DMS53 treated with DMSO at 0.1 percent for 48 hours (cell line): ENCODE measurements around the gene NOL4L.
"Not testable (repeated sequence)": the region's sequence is repeated elsewhere in the genome, so short reads cannot be mapped to it uniquely, and the experiment has no call there.

ENCODE experiments used
- DNase-seq: peaks from one replicate; lab custom pipeline; 2025; ENCODE audit not compliant: unreplicated experiment; lab: John Stamatoyannopoulos, UW

The NOL4L gene

GRCh38 chr20:32474967-32475811 is 109.9 kb downstream of the NOL4L start:
- DNase-seq, result no peak

GRCh38 chr20:32474717-32474966 is 110.5 kb downstream of the NOL4L start:
- DNase-seq, result no peak

- no peak for DNase-seq
These were observed 111.0 kb downstream of the NOL4L start for GRCh38 chr20:32474009-32474716.

GRCh38 chr20:32473231-32474008 is 111.7 kb downstream of the NOL4L start:
- no peak for DNase-seq

GRCh38 chr20:32472581-32473207 is 112.4 kb downstream of the NOL4L start:
- DNase-seq, result no peak

GRCh38 chr20:32470940-32471339 is 114.2 kb downstream of the NOL4L start:
- DNase-seq, result no peak

- no peak for DNase-seq
These were observed 114.9 kb downstream of the NOL4L start for GRCh38 chr20:32470025-32470861.

GRCh38 chr20:32468860-32469259 is 116.3 kb downstream of the NOL4L start:
- DNase-seq, result no peak

- DNase-seq, result no peak
These were observed 116.9 kb downstream of the NOL4L start for GRCh38 chr20:32468313-32468640.

GRCh38 chr20:32467506-32468312 is 117.4 kb downstream of the NOL4L start:
- no peak for DNase-seq

GRCh38 chr20:32466739-32467505 is 118.2 kb downstream of the NOL4L start:
- DNase-seq, result no peak

- DNase-seq, result not testable (repeated sequence)
These were observed 119.0 kb downstream of the NOL4L start for GRCh38 chr20:32465901-32466675.

- no peak for DNase-seq
These were observed 119.8 kb downstream of the NOL4L start for GRCh38 chr20:32465092-32465900.

- DNase-seq, result no peak
These were observed 120.6 kb downstream of the NOL4L start for GRCh38 chr20:32464401-32465091.

GRCh38 chr20:32463642-32464400 is 121.3 kb downstream of the NOL4L start:
- DNase-seq, result no peak
